ENCODE results near the gene GRK4. TPM values are rescaled to one million over a fixed set of nuclear protein-coding genes. Genes with fewer than 3 reads are reported as not detected.

Gene GRK4
- total RNA-seq, 1 experiment from 2014 or later, result 2.9 TPM

GRCh38 chr4:3010998-3011397 lies 47.6 kb downstream of the GRK4 start:
- no peak for DNase-seq (ENCODE audit: low read depth)

- DNase-seq (ENCODE audit: low read depth), result no peak
Measured at GRCh38 chr4:3011456-3012220, 48.3 kb downstream of the GRK4 start.

GRCh38 chr4:3013323-3013722 lies 50.0 kb downstream of the GRK4 start:
- no peak for DNase-seq (ENCODE audit: low read depth)

GRCh38 chr4:3013839-3014350 lies 50.5 kb downstream of the GRK4 start:
- no peak for DNase-seq (ENCODE audit: low read depth)

- no peak for DNase-seq (ENCODE audit: low read depth)
Measured at GRCh38 chr4:3016961-3017360, 53.6 kb downstream of the GRK4 start.

- DNase-seq (ENCODE audit: low read depth), result no peak
Measured at GRCh38 chr4:3017504-3017903, 54.1 kb downstream of the GRK4 start.

GRCh38 chr4:3019145-3019846 lies 55.9 kb downstream of the GRK4 start:
- DNase-seq (ENCODE audit: low read depth), result no peak

GRCh38 chr4:3021127-3021526 lies 57.8 kb downstream of the GRK4 start:
- DNase-seq (ENCODE audit: low read depth), result no peak

GRCh38 chr4:3021627-3022026 lies 58.3 kb downstream of the GRK4 start:
- DNase-seq (ENCODE audit: low read depth), result no peak

- DNase-seq (ENCODE audit: low read depth), result no peak
Measured at GRCh38 chr4:3022112-3022511, 58.7 kb downstream of the GRK4 start.

- no peak for DNase-seq (ENCODE audit: low read depth)
Measured at GRCh38 chr4:3022651-3023050, 59.3 kb downstream of the GRK4 start.

- no peak for DNase-seq (ENCODE audit: low read depth)
Measured at GRCh38 chr4:3025881-3026280, 62.5 kb downstream of the GRK4 start.

GRCh38 chr4:3026540-3026939 lies 63.2 kb downstream of the GRK4 start:
- no peak for DNase-seq (ENCODE audit: low read depth)

- no peak for DNase-seq (ENCODE audit: low read depth)
Measured at GRCh38 chr4:3029464-3029863, 66.1 kb downstream of the GRK4 start.

GRCh38 chr4:3030566-3031356 lies 67.4 kb downstream of the GRK4 start:
- no peak for DNase-seq (ENCODE audit: low read depth)

- no peak for DNase-seq (ENCODE audit: low read depth)
Measured at GRCh38 chr4:3031357-3032082, 68.1 kb downstream of the GRK4 start.

GRCh38 chr4:3034231-3034630 lies 70.9 kb downstream of the GRK4 start:
- no peak for DNase-seq (ENCODE audit: low read depth)

- DNase-seq (ENCODE audit: low read depth), result no peak
Measured at GRCh38 chr4:3035249-3035648, 71.9 kb downstream of the GRK4 start.

GRCh38 chr4:3035674-3036073 lies 72.3 kb downstream of the GRK4 start:
- no peak for DNase-seq (ENCODE audit: low read depth)

GRCh38 chr4:3036131-3036952 lies 73.0 kb downstream of the GRK4 start:
- DNase-seq (ENCODE audit: low read depth), result no peak

GRCh38 chr4:3037957-3038461 lies 74.6 kb downstream of the GRK4 start:
- peak; percentile 34 for DNase-seq (ENCODE audit: low read depth)
